Measurements from ENCODE around the gene TPR. TPM values are rescaled to one million over a fixed set of nuclear protein-coding genes. Genes with fewer than 3 reads are reported as not detected.
"Not testable (repeated sequence)": the region's sequence is repeated elsewhere in the genome, so short reads cannot be mapped to it uniquely, and the experiment has no call there.

Gene TPR
- total and polyA plus RNA-seq, 12 donors, result 15.2 to 80.4 (median 62.9) TPM

- Histone ChIP-seq H3K4me1 (no peaks in the 10 kb centered on the region), H3K36me3 (peaks cover 0 to 95% (median 31%) of the 10 kb centered on the region in 9 donors)
Observed at GRCh38 chr1:186404454-186405051, 29.5 kb upstream of the TPR start.

GRCh38 chr1:186403632-186404031, 28.6 kb upstream of the TPR start:
- intact Hi-C loops (cut with DNase I), result loop anchor here in 3 of 10 donors (5.0 to 10.0 kb wide), 2 partner anchors 579 to 581 kb away; no protein-coding TSS in a partner anchor
- H3K36me3 ChIP-seq, result peaks cover 0 to 95% (median 31%) of the 10 kb centered on the region in 9 donors
- no peak overlapping the region for H3K4me3 ChIP-seq
- H3K4me1 ChIP-seq, result no peaks in the 10 kb centered on the region
- ATAC-seq (no peak), DNase-seq (no peak)
- H3K9me3 ChIP-seq, result no peaks in the 10 kb centered on the region
- H3K27ac ChIP-seq, result no peak overlapping the region
- no peaks in the 10 kb centered on the region for H3K27me3 ChIP-seq
- TF ChIP-seq CTCF (IDR thresholded peaks at IDR 0.05), result no peak

More at GRCh38 chr1:186404454-186405051, 29.5 kb upstream of the TPR start:
- DNase-seq (no peak), ATAC-seq (peak in 3 of 8 donors; percentile 31 to 42 (median 42))
- Histone ChIP-seq H3K9me3 (no peaks in the 10 kb centered on the region), H3K27ac (no peak overlapping the region), H3K27me3 (no peaks in the 10 kb centered on the region), H3K4me3 (no peak overlapping the region)
- peak; percentile 40 to 78 (median 67) for TF ChIP-seq CTCF (IDR thresholded peaks at IDR 0.05)
- 46 to 62% methylated on average over 5 of the region's 5 CpGs for WGBS, 2 donors
- intact Hi-C loops (cut with DNase I), result loop anchor here in 4 of 10 donors (5.0 to 10.0 kb wide), 3 partner anchors 578 to 583 kb away; no protein-coding TSS in a partner anchor

- not testable (repeated sequence) for H3K27me3 ChIP-seq, ATAC-seq, DNase-seq, H3K9me3 ChIP-seq, H3K4me3 ChIP-seq, H3K4me1 ChIP-seq, H3K27ac ChIP-seq
- WGBS, 2 donors, result 74 to 92% methylated on average over 2 of the region's 2 CpGs
- H3K36me3 ChIP-seq, result peaks cover 0 to 95% (median 18%) of the 10 kb centered on the region in 9 donors
- intact Hi-C loops (cut with DNase I), result loop anchor here in 3 of 10 donors (5.0 to 10.0 kb wide), 2 partner anchors 581 to 583 kb away; no protein-coding TSS in a partner anchor
Observed at GRCh38 chr1:186401446-186401845, 26.4 kb upstream of the TPR start.

GRCh38 chr1:186392711-186393110, 17.7 kb upstream of the TPR start:
- intact Hi-C loops (cut with DNase I), result loop anchor here in 2 of 10 donors (10.0 kb wide), 2 partner anchors 68 to 592 kb away; no protein-coding TSS in a partner anchor
- not testable (repeated sequence) for H3K27ac ChIP-seq, H3K4me3 ChIP-seq, H3K9me3 ChIP-seq, H3K4me1 ChIP-seq, H3K27me3 ChIP-seq, ATAC-seq, DNase-seq
- 89 to 94% methylated on average over 6 of the region's 6 CpGs for whole genome bisulfite sequencing, 2 donors
- peaks cover 0 to 100% (median 48%) of the 10 kb centered on the region in 9 donors for H3K36me3 ChIP-seq

- H3K27ac ChIP-seq, result no peak overlapping the region
Observed at GRCh38 chr1:186391841-186392240, 16.8 kb upstream of the TPR start.

More at GRCh38 chr1:186391841-186392240, 16.8 kb upstream of the TPR start:
- ATAC-seq, result no peak
- WGBS, 2 donors, result 94 to 97% methylated on average over 4 of the region's 4 CpGs
- peaks cover 0 to 100% (median 56%) of the 10 kb centered on the region in 9 donors for H3K36me3 ChIP-seq
- no peak overlapping the region for H3K4me3 ChIP-seq
- TF ChIP-seq CTCF (IDR thresholded peaks at IDR 0.05), result no peak
- intact Hi-C loops (cut with DNase I), result loop anchor here in 3 of 10 donors (2.0 to 10.0 kb wide), 3 partner anchors 67 to 593 kb away; no protein-coding TSS in a partner anchor
- no peak for DNase-seq
- H3K27me3 ChIP-seq, result no peaks in the 10 kb centered on the region
- H3K9me3 ChIP-seq, result no peaks in the 10 kb centered on the region
- no peaks in the 10 kb centered on the region for H3K4me1 ChIP-seq
